Mammary epithelial cell (primary cell): ENCODE data around the gene BAG2.

Experiments used
- CTCF ChIP-seq, 2 donors: IDR thresholded peaks in 1 of 2; conservative IDR thresholded peaks in 1 of 2; 2 replicates each; pipeline ENCODE4 v1.5.1; 2011 to 2012; ENCODE audit warnings: inconsistent platforms in 2 of 2, low read length in 2 of 2, mild to moderate bottlenecking in 2 of 2, control low read depth in 1 of 2, low read depth in 1 of 2; ENCODE audit not compliant: insufficient read depth in 1 of 2; ENCODE audit errors: extremely low read depth in 1 of 2
- EZH2 ChIP-seq: IDR thresholded peaks from 2 replicates; pipeline ENCODE4 v1.6.1; 2012; ENCODE audit warnings: low read length, inconsistent platforms, borderline replicate concordance

GRCh38 chr6:57123111-57123510 is 49.0 kb upstream of the BAG2 start:
- no peak for TF ChIP-seq CTCF (conservative IDR thresholded peaks at IDR 0.05 in 1 of 2, IDR thresholded peaks at IDR 0.05 in 1 of 2; ENCODE audit: extremely low read depth in 1 of 2, insufficient read depth in 1 of 2, low read depth in 1 of 2, low read length in 2 of 2)
- no peak for TF ChIP-seq EZH2
